HG03442 (cell line): ENCODE data around the gene HHATL.

Experiments used
- ATAC-seq: cut with Tn5 transposase; IDR thresholded peaks from one replicate; pipeline ENCODE4 v1.9.1; 2021; ENCODE audit warnings: mild to moderate bottlenecking, moderate library complexity; ENCODE audit not compliant: unreplicated experiment

The HHATL gene

DNA sequence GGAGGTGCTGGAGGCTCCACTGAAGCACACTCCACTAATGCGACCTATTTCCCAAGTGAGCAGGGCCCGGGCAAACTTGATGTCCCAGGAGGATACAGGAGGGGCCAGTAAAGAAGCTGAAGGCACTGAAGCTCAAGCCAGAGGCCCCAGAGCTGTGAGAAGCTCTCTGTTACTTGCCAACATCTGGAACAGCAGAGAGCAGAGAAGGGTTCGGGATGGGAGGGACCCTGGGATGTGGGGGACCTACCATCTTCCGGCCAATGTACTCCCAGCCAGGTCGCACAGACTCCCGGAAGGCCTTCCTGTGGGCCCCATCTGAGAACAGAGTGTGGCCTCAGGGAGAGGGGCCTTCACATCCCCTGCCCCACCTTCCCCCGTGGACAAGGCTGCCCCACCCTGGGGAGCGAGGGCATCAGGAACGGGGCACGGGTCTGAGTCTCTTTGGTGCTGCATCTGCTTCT lies 3.1 kb downstream of the HHATL start:
- ATAC-seq = no peak

DNA sequence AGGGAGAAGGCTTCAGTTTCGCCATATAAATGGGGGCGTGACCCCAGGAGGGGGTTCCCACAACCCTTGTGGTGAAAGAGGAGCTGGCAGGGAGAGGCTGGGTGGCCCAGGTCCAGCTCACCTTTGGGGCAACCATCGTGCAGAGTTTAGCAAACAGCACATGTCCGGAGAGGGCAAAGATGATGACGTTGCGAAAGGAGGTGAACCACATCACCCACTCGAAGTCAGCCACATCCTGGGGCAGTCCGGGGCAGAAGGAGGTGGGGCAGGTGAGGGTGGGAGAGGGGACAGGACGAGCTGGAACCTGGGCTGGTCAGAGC lies 3.7 kb downstream of the HHATL start:
- no peak for ATAC-seq

DNA sequence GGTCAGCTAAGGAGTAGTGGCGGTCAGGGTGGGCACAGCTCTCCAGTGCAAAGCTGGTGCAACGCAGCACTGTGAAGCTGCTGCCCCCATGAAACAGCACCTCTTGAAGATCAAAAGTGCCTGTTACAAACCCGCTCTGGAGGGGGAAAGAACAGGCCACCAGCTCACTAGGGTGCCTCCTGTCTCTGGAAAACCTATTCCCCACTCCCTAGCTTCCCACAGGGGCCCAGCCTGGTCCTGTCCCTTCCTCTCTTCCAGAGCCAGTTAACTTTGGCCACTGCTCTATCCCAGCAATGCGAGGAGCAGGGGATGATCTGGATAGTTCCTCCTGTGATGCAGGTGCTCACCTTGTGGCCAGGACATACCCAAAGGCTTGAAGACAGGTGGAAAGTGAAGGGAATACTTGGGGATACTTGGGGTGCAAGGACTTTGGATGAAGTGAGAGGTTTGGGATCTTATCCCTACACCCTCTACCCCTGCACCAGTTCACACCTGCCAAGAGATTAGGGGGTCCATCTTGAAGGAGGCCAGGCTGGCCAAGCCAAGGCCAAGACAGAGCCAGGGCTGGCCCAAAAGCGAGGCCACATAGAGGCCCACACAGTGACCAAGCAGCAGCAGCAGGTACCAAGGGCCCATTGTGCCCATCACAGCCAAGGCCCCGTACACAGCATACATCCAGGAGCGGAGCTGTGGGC lies 4.2 kb downstream of the HHATL start:
- no peak for ATAC-seq

DNA sequence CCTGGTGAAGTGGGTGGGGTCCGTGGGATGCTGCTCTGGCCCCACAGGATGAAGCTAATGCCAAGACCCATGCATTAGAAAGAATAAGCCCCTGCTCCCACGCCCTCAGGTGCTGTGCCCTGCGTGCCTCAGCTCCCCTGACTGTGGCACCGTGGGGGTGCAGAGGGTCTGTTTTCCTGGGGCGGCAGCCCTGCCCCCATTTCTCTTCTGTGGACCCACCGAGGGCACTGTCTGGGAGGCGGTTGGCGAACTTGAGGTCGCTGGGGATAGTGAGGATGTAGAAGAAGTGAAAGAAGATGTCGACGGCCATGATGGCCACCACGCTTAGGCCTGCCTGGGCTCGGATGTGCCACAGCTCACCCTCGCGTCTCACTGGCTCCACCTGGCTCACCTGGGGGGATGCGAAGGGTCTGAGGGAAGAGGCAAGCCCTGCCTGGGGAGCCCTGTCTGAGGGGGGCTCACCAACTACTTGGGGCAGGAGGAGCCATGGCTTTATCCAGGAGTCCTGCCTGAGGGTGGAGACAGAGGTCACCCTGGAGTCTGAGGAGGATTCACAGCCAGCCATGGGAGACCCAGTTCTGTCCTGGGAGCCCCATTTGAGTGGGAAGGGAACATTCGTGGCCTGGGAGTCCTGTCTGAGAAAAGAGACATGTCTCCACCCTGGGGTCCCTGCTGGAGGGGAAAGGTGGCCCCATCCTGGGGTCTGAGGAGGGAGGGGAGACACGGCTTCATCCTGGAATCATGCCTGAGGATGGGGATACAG lies 5.1 kb downstream of the HHATL start:
- ATAC-seq = no peak

DNA sequence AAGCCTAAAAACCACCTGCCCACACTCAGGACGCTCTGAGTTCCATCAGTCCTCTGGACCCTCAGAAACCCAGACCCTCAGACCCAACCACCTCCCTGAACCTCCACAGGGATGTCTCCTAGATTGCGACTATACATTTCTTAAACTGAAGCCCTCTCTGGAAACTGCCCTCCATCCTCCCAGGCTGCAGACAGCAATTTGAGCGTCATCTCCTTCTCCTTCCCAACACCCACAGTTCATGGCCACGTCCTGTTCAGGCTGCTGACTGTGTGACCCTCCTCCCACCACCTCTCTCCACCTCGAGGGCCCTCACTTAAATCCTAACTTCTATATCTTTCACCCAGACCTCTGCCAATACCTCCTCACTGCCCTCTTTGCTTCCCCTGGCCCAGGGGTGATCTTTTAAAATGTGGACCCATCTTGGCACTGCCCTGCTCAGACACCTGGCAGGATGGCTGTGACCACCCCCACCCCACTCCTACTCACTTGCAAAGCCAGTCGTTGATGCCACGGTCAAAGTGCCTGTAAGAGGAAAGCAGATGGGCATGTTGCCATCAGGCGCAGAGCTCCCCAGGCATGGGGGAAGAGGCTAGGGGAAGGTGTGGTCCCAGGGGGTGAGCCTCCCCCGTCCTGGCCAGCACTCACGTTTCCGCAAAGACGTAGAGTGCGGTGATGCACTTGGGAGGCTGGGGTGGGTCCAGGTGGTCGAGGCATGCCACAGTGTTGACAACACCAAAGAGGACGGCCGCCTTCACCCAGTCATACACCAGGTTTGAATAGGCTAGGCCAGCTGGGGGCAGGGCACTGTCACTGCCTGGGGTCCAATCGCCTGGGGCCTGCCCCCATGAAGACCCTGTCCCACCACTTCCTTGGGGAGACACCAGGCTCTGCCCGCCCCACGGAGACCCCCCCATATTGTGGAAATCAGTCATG lies 6.0 kb downstream of the HHATL start:
- no peak for ATAC-seq

DNA sequence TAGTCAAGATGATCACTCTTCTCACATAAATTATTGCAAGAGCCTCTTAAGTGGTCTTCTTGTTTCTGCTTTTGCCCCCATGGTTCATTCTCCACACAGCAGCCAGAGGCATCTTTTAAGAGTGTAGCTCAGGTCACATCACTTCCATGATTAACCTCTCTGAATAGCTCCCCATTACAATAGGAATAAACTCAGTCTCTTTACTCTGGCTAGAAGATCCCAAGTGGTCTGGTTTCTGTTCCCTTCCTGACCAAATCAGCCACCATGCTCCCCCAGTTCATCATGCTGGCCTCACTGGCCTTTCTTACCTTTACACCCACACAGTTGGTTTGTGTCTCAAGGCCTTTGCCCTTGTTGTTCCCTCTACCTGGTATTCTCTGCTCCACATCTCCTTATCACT lies 8.2 kb downstream of the HHATL start:
- ATAC-seq = no peak

DNA sequence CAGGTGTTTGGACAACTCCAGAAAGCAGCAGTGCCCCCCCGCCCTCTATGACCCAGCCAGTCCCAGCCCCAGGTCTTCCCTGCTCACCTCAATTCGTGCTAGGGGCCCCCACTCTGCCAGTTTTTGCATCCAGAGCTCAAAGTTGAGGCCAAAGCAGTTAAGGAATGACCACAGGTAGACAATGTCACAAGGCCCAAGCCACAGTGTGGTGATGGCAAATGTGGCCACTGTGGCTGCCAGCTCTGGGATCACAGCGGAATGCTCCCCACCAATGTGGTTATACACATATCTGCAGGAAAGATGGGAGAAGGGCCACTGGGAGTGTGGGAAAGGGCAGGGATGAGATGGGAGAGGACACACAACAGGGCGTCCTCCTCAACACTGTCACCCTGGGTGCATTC lies 9.1 kb downstream of the HHATL start:
- no peak for ATAC-seq

DNA sequence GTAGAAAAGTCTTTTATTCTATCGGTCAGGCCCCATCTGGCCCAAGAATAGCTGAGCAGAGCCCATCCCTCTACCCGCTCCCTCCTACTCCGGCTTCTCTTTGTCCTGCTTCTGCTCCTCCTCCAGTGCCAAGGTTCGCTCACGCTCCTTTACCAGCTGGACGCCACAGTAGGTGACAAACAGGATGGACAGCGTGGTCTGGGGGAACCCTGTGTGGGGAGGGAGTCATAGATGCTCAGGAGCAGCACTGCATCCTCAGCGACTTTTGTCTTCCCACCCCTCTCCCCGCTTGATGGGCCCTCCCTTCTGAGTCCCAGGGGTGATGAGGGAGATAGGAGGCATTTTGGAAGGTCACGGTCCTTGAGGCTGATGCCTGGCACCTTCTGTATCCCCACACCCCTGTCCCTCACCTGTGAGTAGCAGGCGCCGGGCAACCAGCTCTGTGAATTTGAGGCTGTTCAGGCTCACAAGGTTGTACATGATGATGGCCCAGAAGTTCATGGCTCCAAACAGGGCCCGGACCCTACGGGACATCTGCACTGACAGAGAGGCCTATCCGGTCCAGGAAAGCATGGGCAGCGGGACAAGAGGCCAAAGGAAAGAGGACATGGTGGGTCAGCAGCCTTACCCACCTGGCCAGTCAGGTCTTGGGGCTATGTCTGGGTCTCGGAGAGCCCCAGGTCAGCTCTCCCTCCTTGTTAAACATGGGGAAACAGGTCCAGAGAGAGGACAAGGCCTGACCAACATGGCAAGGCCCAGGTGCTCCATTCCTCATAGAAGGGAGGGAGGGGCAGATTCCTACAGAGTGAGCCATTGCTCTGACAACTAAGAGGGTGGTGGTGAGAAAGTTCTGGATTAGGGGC lies 9.7 kb downstream of the HHATL start:
- no peak for ATAC-seq

DNA sequence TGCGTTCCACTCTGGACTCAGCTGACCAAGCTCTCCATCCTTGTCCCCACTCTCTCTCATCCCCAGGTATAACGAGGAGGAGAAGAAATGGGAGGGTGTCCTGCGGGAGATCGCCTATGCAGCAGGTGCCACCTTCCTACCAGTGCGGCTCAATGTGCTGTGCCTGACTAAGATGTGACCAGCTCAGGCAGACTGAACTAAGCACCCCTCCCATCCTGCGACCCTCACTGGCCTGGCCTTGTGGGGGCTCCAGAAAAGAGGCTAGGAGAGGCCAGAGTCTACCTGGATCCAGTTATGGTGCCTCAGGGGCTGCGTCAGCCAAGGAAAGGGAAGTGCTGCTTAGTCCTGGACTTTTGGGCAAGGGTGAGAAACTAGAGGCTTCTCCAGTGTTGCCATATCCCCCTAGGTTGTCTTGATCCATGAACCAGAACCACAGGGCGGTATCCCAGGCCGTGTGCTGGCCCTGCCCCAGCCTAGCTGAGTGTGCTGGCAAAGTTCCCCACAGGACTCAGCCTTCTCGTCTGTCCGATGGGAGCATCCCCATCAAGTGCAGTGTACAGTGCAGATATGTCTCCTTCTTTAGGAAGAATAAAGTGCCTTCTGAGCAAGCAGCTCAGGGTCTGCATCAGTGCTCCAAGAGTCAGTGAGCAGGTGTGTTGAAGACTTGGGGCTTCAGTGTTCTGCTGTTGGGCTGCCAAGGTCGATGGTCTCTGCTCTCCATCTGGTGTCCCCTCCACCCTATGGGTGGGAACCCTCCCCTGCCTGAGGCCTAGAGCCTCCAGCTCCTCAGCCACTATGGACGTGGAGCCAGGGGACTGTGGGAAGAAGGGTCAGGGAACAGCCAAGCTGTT lies 10.6 kb downstream of the HHATL start:
- ATAC-seq = no peak

DNA sequence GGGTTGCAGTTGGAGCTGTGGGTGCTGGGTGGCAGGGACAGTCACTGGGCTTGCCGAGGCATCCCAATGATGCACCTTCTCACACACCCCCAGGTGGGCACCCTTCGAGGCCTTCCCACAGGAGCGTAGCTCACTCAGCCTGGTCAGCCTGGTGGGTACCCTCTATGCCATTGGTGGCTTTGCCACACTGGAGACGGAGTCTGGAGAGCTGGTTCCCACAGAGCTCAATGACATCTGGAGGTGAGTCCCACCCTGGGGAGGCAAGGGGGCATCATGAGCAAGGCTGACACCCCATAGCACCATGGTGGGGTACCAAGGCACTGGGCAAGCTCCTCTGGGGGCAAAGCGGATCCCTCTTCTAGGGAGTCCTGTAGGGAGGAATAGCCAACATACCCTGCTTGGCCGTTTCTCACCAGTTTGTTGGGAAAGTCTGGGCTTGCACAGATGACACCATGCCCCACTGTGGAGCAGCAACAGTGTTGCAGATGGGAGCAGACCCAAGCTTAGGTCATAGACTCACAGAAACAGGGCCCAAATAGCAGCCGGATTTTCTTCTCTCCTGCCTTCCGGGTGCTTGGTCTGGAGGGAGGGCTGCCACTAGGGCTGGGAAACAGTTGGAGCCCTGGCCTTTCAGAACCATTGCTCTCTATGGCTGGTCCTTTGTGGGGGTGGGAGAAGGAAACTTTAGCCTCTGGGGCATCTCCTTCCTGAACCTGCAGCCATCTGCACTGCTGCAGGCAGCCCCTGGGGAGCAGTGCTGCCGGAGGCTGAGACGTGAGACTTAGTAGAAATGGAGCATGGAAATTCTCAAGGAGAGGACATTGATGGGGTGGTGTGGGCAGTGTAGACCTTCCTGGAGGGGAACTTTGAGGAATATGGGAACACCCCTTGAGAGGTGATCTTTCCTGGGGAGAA lies 11.6 kb downstream of the HHATL start:
- no peak for ATAC-seq

DNA sequence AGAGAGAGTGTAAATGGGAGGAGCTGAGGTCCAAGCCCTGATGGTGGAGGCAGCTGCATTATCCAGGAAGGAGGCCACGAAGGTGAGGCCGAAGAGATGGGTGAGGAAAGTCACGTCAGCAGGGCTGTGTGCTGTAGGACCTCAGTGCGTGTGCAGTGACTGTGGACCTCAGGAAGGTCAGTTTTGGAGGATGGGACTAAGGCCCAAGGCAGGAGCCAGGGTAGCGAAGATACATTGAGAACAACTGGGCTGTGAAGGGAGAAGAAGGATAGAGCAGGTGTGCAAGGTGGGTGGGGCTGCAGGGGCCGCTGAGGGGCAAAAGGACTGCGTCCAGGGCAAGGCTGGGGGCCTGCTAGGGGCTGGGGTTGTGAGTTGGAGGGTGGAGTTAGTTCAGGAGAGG lies 12.4 kb downstream of the HHATL start:
- ATAC-seq = no peak

DNA sequence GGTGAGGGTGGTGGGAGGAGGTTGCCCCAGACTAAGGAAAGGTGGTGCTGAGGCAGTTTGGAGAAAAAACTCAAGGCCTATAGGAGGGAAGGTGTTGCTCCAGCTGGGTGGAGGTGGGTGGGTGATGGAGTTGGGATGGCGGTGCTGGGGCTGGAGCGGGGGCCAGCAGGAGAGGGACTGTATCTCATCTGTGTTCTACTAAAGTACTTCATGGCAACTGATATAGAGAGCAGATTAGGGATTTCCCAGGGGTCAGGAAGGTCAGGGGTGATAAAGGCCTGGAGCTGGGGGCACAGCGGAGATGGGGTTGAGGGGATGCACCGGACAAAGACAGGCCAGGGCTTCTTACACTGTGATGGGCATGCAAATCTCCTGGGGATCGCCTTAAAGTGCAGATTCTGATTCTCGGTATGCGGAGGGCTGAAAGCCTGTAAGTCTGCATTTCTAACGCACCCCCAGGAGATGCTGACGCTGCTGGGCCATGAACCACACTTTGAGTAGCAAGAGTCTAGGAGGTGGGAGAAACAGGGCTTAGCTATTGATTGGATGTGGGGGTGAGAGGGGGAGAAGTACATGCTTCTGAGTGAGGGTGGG lies 13.1 kb downstream of the HHATL start:
- no peak for ATAC-seq

DNA sequence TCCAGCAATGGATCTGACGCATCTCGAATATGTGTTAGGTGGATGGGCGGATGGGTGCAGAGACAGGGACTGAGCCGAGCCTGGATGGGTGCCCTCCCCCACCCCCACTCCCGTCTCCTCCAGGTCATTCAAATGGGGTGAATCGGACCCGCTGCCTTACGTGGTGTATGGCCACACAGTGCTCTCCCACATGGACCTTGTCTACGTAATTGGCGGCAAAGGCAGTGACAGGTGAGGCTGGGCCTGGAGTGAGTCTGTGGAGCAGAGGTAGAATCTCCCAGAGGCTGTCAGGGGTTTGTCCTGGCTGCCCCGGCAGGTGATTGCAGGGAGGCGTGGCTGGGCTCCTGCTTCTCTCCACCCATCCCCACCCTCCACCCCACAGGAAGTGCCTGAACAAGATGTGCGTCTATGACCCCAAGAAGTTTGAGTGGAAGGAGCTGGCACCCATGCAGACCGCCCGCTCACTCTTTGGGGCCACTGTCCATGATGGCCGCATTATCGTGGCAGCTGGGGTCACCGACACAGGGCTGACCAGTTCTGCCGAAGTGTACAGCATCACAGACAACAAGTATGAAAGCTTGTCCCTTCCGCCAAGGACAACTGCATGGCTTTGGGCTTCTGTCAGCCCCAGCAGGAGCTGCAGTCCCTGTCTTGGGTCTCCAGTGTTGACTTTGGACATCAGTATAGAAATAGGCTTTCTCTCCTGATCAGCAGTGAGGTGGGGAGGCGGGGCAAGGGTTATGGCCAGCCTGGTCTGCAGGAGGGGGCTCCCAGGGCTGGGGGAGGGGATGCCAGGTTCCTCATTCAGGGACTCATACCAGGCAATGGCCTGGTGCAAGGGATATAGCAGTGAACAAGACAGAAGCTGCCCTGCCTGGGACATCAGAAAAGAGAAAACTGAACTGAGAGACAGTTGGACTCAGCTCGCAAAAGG lies 13.8 kb downstream of the HHATL start:
- ATAC-seq = no peak

DNA sequence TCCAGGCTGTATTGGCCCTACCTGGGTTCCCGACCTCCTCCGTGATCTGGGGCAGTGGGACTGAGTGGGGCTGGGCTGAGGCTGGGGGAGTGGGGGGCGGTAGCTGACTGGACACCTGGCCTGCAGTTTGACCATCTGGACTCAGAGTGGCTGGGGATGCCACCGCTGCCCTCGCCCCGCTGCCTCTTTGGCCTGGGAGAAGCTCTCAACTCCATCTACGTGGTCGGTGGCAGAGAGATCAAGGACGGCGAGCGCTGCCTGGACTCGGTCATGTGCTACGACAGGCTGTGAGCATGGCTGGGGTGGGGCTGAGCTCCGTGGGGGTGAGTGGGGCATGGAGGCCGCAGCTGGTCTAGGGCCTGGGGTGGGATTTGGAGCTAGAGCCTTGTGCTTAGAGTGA lies 14.6 kb downstream of the HHATL start:
- no peak for ATAC-seq

DNA sequence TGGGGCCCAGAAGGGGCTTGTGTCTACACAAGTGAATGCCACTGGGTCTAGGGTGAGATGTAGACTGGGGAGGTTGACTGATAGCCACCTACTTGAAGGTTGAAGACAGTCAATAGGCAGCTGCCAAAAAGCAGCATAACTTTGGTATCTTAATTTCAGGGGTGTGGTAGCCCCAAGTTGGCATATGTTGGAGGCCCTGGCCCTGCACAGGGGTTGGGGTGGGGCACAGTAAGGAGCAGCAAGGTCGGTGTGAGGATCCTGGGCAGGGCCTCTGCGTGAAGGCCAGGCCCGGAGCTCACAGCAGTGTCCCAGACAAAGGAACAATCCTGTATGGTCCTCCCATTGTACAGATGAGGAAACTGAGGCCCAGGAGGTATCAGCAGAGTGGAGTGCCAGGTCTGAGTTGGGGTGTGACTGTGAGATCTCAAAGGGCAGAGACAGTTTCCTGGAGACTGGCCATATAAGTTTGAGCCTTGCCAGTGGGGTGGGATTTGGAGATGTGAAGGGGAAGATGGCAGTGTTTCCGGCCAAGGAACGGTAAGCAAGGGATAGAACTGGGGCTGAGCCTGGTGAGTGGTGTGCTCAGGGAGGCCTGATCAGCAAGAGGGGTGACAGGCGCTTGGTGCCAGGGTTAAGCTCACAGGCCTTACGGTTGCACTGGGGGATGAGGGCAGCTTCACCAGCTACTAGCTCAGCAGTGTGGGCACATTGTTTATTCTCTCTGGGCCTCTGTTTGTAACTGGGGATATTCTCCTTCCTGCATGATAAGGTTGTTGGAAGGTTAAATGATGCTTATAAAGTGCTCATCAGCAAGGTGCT lies 15.6 kb downstream of the HHATL start:
- no peak for ATAC-seq
